Ishikawa (cell line): ENCODE results near the gene DMBX1.

Experiments
- CEBPB ChIP-seq: IDR thresholded peaks from 2 replicates; pipeline ENCODE4 v1.6.1; 2012
- CREB1 ChIP-seq: IDR thresholded peaks from 2 replicates; pipeline ENCODE4 v1.6.1; 2012; ENCODE audit warnings: low read depth
- EGR1 ChIP-seq: IDR thresholded peaks from 2 replicates; pipeline ENCODE4 v1.6.1; 2012
- EP300 ChIP-seq: IDR thresholded peaks from 2 replicates; pipeline ENCODE4 v1.6.1; 2012; ENCODE audit warnings: borderline replicate concordance
- FOXM1 ChIP-seq: IDR thresholded peaks from 2 replicates; pipeline ENCODE4 v1.6.1; 2012; ENCODE audit warnings: low read depth, borderline replicate concordance
- MAX ChIP-seq: IDR thresholded peaks from 2 replicates; pipeline ENCODE4 v1.6.1; 2012
- NFIC ChIP-seq: IDR thresholded peaks from 2 replicates; pipeline ENCODE4 v1.6.1; 2012
- RAD21 ChIP-seq: IDR thresholded peaks from 2 replicates; pipeline ENCODE4 v1.6.1; 2012; ENCODE audit warnings: low read depth
- TAF1 ChIP-seq: IDR thresholded peaks from 2 replicates; pipeline ENCODE4 v1.6.1; 2012; ENCODE audit warnings: low read depth, mild to moderate bottlenecking
- TCF12 ChIP-seq: IDR thresholded peaks from 2 replicates; pipeline ENCODE4 v1.6.1; 2012; ENCODE audit warnings: low read depth
- TEAD4 ChIP-seq: IDR thresholded peaks from 2 replicates; pipeline ENCODE4 v1.6.1; 2012
- USF1 ChIP-seq: IDR thresholded peaks from 2 replicates; pipeline ENCODE4 v1.6.1; 2012
- YY1 ChIP-seq: IDR thresholded peaks from 2 replicates; pipeline ENCODE4 v1.6.1; 2012; ENCODE audit warnings: low read depth
- ZBTB7A ChIP-seq: IDR thresholded peaks from 2 replicates; pipeline ENCODE4 v1.6.1; 2012; ENCODE audit warnings: low read depth
- TF ChIP-seq, protein P1 (sequence below): IDR thresholded peaks from 2 replicates; pipeline ENCODE4 v1.6.1; 2012; ENCODE audit warnings: low read depth, mild to moderate bottlenecking

The DMBX1 gene

GRCh38 chr1:46490656-46491442, 1.2 kb downstream of the DMBX1 start:
- TF ChIP-seq TAF1: no peak
- no peak for TF ChIP-seq RAD21
- TF ChIP-seq USF1: no peak
- TF ChIP-seq TEAD4: no peak
- no peak for TF ChIP-seq MAX
- no peak for TF ChIP-seq TCF12
- no peak for TF ChIP-seq FOXM1
- TF ChIP-seq EGR1: no peak
- no peak for TF ChIP-seq CEBPB
- TF ChIP-seq, protein P1, sequence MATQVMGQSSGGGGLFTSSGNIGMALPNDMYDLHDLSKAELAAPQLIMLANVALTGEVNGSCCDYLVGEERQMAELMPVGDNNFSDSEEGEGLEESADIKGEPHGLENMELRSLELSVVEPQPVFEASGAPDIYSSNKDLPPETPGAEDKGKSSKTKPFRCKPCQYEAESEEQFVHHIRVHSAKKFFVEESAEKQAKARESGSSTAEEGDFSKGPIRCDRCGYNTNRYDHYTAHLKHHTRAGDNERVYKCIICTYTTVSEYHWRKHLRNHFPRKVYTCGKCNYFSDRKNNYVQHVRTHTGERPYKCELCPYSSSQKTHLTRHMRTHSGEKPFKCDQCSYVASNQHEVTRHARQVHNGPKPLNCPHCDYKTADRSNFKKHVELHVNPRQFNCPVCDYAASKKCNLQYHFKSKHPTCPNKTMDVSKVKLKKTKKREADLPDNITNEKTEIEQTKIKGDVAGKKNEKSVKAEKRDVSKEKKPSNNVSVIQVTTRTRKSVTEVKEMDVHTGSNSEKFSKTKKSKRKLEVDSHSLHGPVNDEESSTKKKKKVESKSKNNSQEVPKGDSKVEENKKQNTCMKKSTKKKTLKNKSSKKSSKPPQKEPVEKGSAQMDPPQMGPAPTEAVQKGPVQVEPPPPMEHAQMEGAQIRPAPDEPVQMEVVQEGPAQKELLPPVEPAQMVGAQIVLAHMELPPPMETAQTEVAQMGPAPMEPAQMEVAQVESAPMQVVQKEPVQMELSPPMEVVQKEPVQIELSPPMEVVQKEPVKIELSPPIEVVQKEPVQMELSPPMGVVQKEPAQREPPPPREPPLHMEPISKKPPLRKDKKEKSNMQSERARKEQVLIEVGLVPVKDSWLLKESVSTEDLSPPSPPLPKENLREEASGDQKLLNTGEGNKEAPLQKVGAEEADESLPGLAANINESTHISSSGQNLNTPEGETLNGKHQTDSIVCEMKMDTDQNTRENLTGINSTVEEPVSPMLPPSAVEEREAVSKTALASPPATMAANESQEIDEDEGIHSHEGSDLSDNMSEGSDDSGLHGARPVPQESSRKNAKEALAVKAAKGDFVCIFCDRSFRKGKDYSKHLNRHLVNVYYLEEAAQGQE: no peak
- no peak for TF ChIP-seq NFIC
- TF ChIP-seq CREB1: no peak
- no peak for TF ChIP-seq EP300

- no peak for TF ChIP-seq CEBPB
- TF ChIP-seq, protein P1: no peak
- TF ChIP-seq CREB1: no peak
- TF ChIP-seq NFIC: no peak
- TF ChIP-seq MAX: no peak
- TF ChIP-seq YY1: no peak
- no peak for TF ChIP-seq ZBTB7A
- TF ChIP-seq EGR1: no peak
- no peak for TF ChIP-seq TEAD4
- no peak for TF ChIP-seq FOXM1
- no peak for TF ChIP-seq USF1
- no peak for TF ChIP-seq RAD21
- no peak for TF ChIP-seq EP300
- TF ChIP-seq TAF1: no peak
- TF ChIP-seq TCF12: no peak
Measured at GRCh38 chr1:46491443-46492268, 2.0 kb downstream of the DMBX1 start.

GRCh38 chr1:46492269-46492853, 2.7 kb downstream of the DMBX1 start:
- TF ChIP-seq MAX (no peak), TEAD4 (no peak), CREB1 (no peak), YY1 (no peak), ZBTB7A (no peak), EP300 (no peak), USF1 (no peak), TCF12 (no peak), RAD21 (no peak)

DNA sequence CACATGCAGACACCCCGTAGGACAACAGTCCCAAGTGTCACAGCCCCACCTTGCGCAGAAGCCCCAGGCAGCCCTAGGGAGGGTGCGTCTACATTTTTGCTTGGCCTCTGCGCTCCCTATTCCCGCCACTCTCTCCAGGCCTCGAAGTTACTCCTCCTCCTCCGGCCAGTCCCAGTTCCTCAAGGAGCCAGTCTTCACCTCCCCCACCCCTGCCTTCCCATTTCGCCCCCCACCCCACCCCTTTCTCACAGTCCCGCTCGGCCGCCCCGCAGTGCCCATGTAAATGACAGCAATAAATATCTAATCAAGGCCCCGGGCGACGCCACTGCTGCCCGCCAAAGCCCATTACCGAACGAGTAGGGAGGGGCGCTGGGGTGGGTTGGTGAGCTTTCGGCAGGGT, 3.2 kb downstream of the DMBX1 start:
- TF ChIP-seq EGR1 (no peak), RAD21 (no peak), USF1 (no peak), TCF12 (no peak), MAX (no peak), NFIC (no peak), YY1 (no peak), ZBTB7A (no peak), CREB1 (no peak), FOXM1 (no peak)
- TF ChIP-seq, protein P1: no peak
